HFF-Myc (cell line): ENCODE data around the gene RXFP4.
A peak's percentile ranks its signal among the peaks of the same experiment; 100 is the strongest.
"Not testable (repeated sequence)": the region's sequence is repeated elsewhere in the genome, so short reads cannot be mapped to it uniquely, and the experiment has no call there.

ENCODE experiments used
- DNase-seq: peaks from one replicate; pipeline ENCODE4 v3.0.0-alpha.2; 2011; ENCODE audit warnings: low read depth; ENCODE audit errors: extremely low read depth
- H3K4me3 ChIP-seq: replicated peaks from 2 replicates; pipeline ENCODE4 v1.5.1; 2011; ENCODE audit warnings: low read depth, mild to moderate bottlenecking, control low read depth, low read length
- CTCF ChIP-seq: IDR thresholded peaks from 2 replicates; pipeline ENCODE4 v1.5.1; 2012; ENCODE audit warnings: mild to moderate bottlenecking, low read depth, low read length, control low read depth; ENCODE audit errors: missing control alignments

The RXFP4 gene

GRCh38 chr1:155940993-155941844 lies at the start of gene RXFP4:
TSS of gene RXFP4 (plus strand) at chr1:155941638. CDS start at chr1:155941710, 72 bp downstream.
- no peak within 1 kb of the TSS for H3K4me3 ChIP-seq
- TF ChIP-seq CTCF, result no peak
- no peak for DNase-seq

DNA sequence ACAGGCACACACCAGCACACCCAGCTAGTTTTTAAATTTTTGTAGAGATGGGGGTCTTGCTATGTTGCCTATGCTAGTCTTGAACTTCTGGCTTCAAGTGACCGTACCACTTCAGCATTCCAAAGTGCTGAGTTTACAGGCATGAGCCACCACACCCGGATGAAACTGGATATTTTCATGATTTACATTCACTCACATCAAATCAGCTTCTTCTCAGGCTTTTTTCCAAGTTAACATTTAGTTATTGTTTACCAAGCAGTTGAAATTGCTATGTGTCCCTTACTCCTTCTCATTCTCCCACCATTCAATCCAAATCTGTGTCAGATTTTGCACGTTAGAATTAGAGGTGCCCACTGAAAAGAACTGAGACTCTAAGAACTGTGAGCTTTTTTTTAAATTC lies 48.6 kb upstream of the RXFP4 start:
- no peak overlapping the region for H3K4me3 ChIP-seq
- DNase-seq, result peak; percentile 60
- no peak for TF ChIP-seq CTCF

DNA sequence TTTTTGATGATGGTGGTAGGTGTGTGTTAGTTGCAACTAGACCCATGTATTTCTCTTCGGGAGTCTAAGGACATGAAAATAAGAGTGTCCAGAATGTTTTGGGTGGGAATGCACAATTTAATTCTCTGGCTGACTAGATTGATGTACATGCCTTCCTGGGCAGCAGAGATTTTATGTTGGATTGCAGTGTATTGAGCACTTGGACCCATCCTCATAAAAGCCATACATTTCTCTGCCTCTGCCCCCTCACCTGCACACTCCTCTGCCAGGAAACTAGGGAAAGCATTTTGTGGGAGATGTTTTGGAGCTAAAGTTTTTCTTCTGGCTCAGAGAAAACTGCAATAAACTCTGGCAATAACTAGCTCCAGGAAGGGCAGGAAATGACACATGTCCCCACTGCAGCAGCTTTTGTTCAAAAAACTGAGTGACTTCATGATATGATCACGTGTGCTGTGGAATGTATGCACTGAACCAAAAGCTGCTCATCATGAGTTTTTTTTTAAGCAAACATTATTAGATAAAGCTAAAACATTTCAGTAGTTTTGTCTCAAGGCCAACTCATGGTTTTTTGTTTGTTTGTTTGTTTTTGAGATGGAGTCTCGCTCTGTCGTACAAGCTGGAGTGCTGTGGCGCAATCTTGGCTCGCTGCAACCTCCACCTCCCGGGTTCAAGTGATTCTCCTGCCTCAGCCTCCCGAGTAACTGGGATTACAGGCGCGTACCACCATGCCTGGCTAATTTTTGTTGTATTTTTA lies 47.9 kb upstream of the RXFP4 start:
- DNase-seq, result peak; percentile 79
- no peak for TF ChIP-seq CTCF
- no peak overlapping the region for H3K4me3 ChIP-seq

- not testable (repeated sequence) for DNase-seq, H3K4me3 ChIP-seq
These were observed 45.8 kb upstream of the RXFP4 start for GRCh38 chr1:155895617-155896016.

DNA sequence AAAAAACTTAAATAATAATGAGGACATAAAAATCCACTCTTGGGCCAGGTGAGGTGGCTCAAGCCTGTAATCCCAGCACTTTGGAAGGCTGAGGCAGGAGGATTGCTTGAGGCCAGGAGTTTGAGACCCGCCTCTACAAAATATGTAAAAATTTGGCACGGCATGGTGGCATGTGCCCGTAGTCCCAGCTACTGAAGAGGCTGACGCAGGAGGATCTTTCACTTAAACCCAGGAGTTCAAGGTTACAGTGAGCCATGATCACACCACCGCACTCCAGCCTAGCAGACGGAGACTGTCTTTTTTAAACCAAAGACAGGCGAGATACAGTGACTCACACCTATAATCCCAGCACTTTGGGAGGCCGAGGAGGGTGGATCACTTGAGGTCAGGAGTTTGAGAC lies 45.0 kb upstream of the RXFP4 start:
- DNase-seq, H3K4me3 ChIP-seq: not testable (repeated sequence)

GRCh38 chr1:155897746-155898145 lies 43.7 kb upstream of the RXFP4 start:
- no peak for TF ChIP-seq CTCF
- DNase-seq, result no peak
- no peak overlapping the region for H3K4me3 ChIP-seq

GRCh38 chr1:155898888-155899287 lies 42.5 kb upstream of the RXFP4 start:
- TF ChIP-seq CTCF, result no peak
- no peak overlapping the region for H3K4me3 ChIP-seq
- no peak for DNase-seq
